GM18861 (cell line): ENCODE data around the gene SLC39A11.
A peak's percentile ranks its signal among the peaks of the same experiment; 100 is the strongest.

Source experiments
- ATAC-seq: cut with Tn5 transposase; IDR thresholded peaks from one replicate; pipeline ENCODE4 v1.9.1; 2021; ENCODE audit not compliant: unreplicated experiment

Gene SLC39A11

GRCh38 chr17:72984145-72984925 is 108.2 kb downstream of the SLC39A11 start:
- ATAC-seq: no peak

- no peak for ATAC-seq
These were observed 109.8 kb downstream of the SLC39A11 start for GRCh38 chr17:72982680-72983079.

GRCh38 chr17:72978593-72979218 is 113.8 kb downstream of the SLC39A11 start:
- no peak for ATAC-seq

- no peak for ATAC-seq
These were observed 114.6 kb downstream of the SLC39A11 start for GRCh38 chr17:72977771-72978417.

- peak; percentile 62 for ATAC-seq
These were observed 115.3 kb downstream of the SLC39A11 start for GRCh38 chr17:72976971-72977770.

- ATAC-seq: no peak
These were observed 117.0 kb downstream of the SLC39A11 start for GRCh38 chr17:72975509-72975908.

GRCh38 chr17:72974605-72975232 is 117.8 kb downstream of the SLC39A11 start:
- no peak for ATAC-seq

GRCh38 chr17:72972263-72972951 is 120.1 kb downstream of the SLC39A11 start:
- ATAC-seq: no peak

GRCh38 chr17:72971226-72971880 is 121.1 kb downstream of the SLC39A11 start:
- ATAC-seq: no peak

GRCh38 chr17:72970797-72971196 is 121.7 kb downstream of the SLC39A11 start:
- no peak for ATAC-seq

GRCh38 chr17:72970246-72970645 is 122.2 kb downstream of the SLC39A11 start:
- ATAC-seq: no peak

GRCh38 chr17:72969293-72969906 is 123.1 kb downstream of the SLC39A11 start:
- no peak for ATAC-seq

GRCh38 chr17:72968798-72969197 is 123.7 kb downstream of the SLC39A11 start:
- no peak for ATAC-seq

- ATAC-seq: no peak
These were observed 124.4 kb downstream of the SLC39A11 start for GRCh38 chr17:72967977-72968585.

- ATAC-seq: no peak
These were observed 125.1 kb downstream of the SLC39A11 start for GRCh38 chr17:72967277-72967970.

GRCh38 chr17:72962106-72962505 is 130.4 kb downstream of the SLC39A11 start:
- ATAC-seq: no peak

GRCh38 chr17:72955391-72956140 is 136.9 kb downstream of the SLC39A11 start:
- ATAC-seq: no peak
